HG02938 (cell line): ENCODE data around the gene CCR5AS.

Source experiments
- ATAC-seq: cut with Tn5 transposase; IDR thresholded peaks from one replicate; pipeline ENCODE4 v1.9.1; 2021; ENCODE audit warnings: mild to moderate bottlenecking, moderate library complexity; ENCODE audit not compliant: unreplicated experiment

Gene CCR5AS

GRCh38 chr3:46321461-46322104 lies 85.3 kb downstream of the CCR5AS start:
- no peak for ATAC-seq

GRCh38 chr3:46318207-46318927 lies 88.5 kb downstream of the CCR5AS start:
- ATAC-seq = no peak

- ATAC-seq = no peak
Observed at GRCh38 chr3:46316206-46316605, 90.7 kb downstream of the CCR5AS start.

GRCh38 chr3:46314517-46314916 lies 92.3 kb downstream of the CCR5AS start:
- no peak for ATAC-seq
